SK-N-SH treated with all-trans-retinoic acid at 6 μM for 48 hours (cell line): ENCODE data around the gene RPAP3.

Experiments
- ATAC-seq: fragments of 200-7000 bp; cut with Tn5 transposase; 3 replicates; pipeline ENCODE4 v1.9.1; 2020; ENCODE audit warnings: mild to moderate bottlenecking, moderate library complexity
- ARNTL ChIP-seq: fragments of 450-650 bp; formaldehyde crosslinking; IDR thresholded peaks from 2 replicates; pipeline ENCODE4 v1.5.0; 2020; ENCODE audit warnings: low read depth, mild to moderate bottlenecking, moderate library complexity, borderline replicate concordance
- BACH2 ChIP-seq: fragments of 250-450 bp; sonication (Bioruptor Pico); IDR thresholded peaks from 2 replicates; pipeline ENCODE4 v1.9.0; 2021; ENCODE audit warnings: mild to moderate bottlenecking, borderline replicate concordance
- CSDC2 ChIP-seq: fragments of 250-450 bp; sonication (Bioruptor Pico); IDR thresholded peaks from 2 replicates; pipeline ENCODE4 v1.5.0; 2020; ENCODE audit warnings: mild to moderate bottlenecking, moderate library complexity
- ESRRG ChIP-seq: fragments of 250-450 bp; sonication (Bioruptor Pico); IDR thresholded peaks from 2 replicates; pipeline ENCODE4 v1.6.1; 2021; ENCODE audit warnings: mild to moderate bottlenecking
- GLIS3 ChIP-seq: fragments of 250-450 bp; sonication (Bioruptor Pico); IDR thresholded peaks from 2 replicates; pipeline ENCODE4 v1.5.0; 2020; ENCODE audit warnings: mild to moderate bottlenecking, moderate library complexity
- ISL1 ChIP-seq: fragments of 250-450 bp; sonication (Bioruptor Pico); IDR thresholded peaks from 2 replicates; pipeline ENCODE4 v2.1.2; 2022; ENCODE audit warnings: mild to moderate bottlenecking, moderate library complexity
- OSR1 ChIP-seq: fragments of 250-450 bp; sonication (Bioruptor Pico); IDR thresholded peaks from 2 replicates; pipeline ENCODE4 v1.8.0; 2022; ENCODE audit warnings: moderate library complexity, mild to moderate bottlenecking, inconsistent platforms
- PPARA ChIP-seq: fragments of 250-450 bp; sonication (Bioruptor Pico); IDR thresholded peaks from 2 replicates; pipeline ENCODE4 v1.5.0; 2020; ENCODE audit warnings: mild to moderate bottlenecking, borderline replicate concordance
- RARB ChIP-seq: fragments of 250-450 bp; sonication (Bioruptor Pico); IDR thresholded peaks from 2 replicates; pipeline ENCODE4 v1.8.0; 2021; ENCODE audit warnings: mild to moderate bottlenecking, moderate library complexity
- SNAI2 ChIP-seq: fragments of 250-450 bp; sonication (Bioruptor Pico); IDR thresholded peaks from 2 replicates; pipeline ENCODE4 v1.5.0; 2020; ENCODE audit warnings: mild to moderate bottlenecking, moderate library complexity
- TCF4 ChIP-seq: fragments of 250-450 bp; sonication (Bioruptor Pico); IDR thresholded peaks from 2 replicates; pipeline ENCODE4 v1.8.0; 2021; ENCODE audit warnings: mild to moderate bottlenecking, moderate library complexity, borderline replicate concordance
- ZC3H10 ChIP-seq: fragments of 250-450 bp; sonication (Bioruptor Pico); IDR thresholded peaks from 2 replicates; pipeline ENCODE4 v1.5.1; 2021; ENCODE audit warnings: mild to moderate bottlenecking, moderate library complexity
- ZFP30 ChIP-seq: fragments of 450-650 bp; formaldehyde crosslinking; IDR thresholded peaks from 2 replicates; pipeline ENCODE4 v1.5.0; 2022; ENCODE audit warnings: mild to moderate bottlenecking, moderate library complexity
- ZNF70 ChIP-seq: fragments of 450-650 bp; formaldehyde crosslinking; IDR thresholded peaks from 2 replicates; pipeline ENCODE4 v1.5.0; 2020; ENCODE audit warnings: mild to moderate bottlenecking, moderate library complexity
- ZNF8 ChIP-seq: fragments of 450-650 bp; formaldehyde crosslinking; IDR thresholded peaks from 2 replicates; pipeline ENCODE4 v1.5.0; 2020; ENCODE audit warnings: mild to moderate bottlenecking, moderate library complexity
- TF ChIP-seq, protein P1 (sequence below): fragments of 250-450 bp; sonication (Bioruptor Pico); IDR thresholded peaks from 2 replicates; pipeline ENCODE4 v1.5.0; 2020; ENCODE audit warnings: mild to moderate bottlenecking, moderate library complexity
- TF ChIP-seq, protein P2 (sequence below): fragments of 250-450 bp; sonication (Bioruptor Pico); IDR thresholded peaks from 2 replicates; pipeline ENCODE4 v1.5.1; 2021; ENCODE audit warnings: mild to moderate bottlenecking, moderate library complexity
- TF ChIP-seq, protein P3 (sequence below): fragments of 250-450 bp; sonication (Bioruptor Pico); IDR thresholded peaks from 2 replicates; pipeline ENCODE4 v1.5.1; 2020; ENCODE audit warnings: low read depth, mild to moderate bottlenecking, moderate library complexity
- TF ChIP-seq, protein P4 (sequence below): fragments of 250-450 bp; sonication (Bioruptor Pico); IDR thresholded peaks from 2 replicates; pipeline ENCODE4 v1.8.0; 2020; ENCODE audit warnings: mild to moderate bottlenecking, moderate library complexity, borderline replicate concordance

RPAP3 gene

DNA sequence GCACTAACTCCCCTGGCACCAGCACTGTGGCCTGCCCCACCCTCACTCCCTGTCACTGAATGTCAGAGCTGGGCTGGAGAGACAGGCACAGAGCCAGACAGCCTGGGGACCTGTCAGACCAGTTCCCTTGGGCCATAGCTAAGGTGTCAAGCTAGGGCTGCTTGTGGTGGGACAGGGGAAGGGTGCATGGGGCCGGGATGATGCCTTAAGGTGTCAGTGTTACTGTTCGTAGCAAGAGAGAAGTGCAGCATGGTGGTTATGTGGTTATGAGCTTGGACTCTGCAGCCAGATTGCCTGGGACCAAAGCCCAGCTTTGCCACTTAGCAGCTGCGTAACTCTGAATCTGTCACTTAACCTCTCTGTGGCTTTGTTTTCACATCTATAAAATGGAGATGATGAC lies 49.1 kb upstream of the RPAP3 start (continued):
- TF ChIP-seq, protein P1, sequence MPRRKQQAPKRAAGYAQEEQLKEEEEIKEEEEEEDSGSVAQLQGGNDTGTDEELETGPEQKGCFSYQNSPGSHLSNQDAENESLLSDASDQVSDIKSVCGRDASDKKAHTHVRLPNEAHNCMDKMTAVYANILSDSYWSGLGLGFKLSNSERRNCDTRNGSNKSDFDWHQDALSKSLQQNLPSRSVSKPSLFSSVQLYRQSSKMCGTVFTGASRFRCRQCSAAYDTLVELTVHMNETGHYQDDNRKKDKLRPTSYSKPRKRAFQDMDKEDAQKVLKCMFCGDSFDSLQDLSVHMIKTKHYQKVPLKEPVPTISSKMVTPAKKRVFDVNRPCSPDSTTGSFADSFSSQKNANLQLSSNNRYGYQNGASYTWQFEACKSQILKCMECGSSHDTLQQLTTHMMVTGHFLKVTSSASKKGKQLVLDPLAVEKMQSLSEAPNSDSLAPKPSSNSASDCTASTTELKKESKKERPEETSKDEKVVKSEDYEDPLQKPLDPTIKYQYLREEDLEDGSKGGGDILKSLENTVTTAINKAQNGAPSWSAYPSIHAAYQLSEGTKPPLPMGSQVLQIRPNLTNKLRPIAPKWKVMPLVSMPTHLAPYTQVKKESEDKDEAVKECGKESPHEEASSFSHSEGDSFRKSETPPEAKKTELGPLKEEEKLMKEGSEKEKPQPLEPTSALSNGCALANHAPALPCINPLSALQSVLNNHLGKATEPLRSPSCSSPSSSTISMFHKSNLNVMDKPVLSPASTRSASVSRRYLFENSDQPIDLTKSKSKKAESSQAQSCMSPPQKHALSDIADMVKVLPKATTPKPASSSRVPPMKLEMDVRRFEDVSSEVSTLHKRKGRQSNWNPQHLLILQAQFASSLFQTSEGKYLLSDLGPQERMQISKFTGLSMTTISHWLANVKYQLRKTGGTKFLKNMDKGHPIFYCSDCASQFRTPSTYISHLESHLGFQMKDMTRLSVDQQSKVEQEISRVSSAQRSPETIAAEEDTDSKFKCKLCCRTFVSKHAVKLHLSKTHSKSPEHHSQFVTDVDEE (CRISPR knock-in tag) = no peak
- TF ChIP-seq ZFP30 (CRISPR knock-in tag) = no peak

DNA sequence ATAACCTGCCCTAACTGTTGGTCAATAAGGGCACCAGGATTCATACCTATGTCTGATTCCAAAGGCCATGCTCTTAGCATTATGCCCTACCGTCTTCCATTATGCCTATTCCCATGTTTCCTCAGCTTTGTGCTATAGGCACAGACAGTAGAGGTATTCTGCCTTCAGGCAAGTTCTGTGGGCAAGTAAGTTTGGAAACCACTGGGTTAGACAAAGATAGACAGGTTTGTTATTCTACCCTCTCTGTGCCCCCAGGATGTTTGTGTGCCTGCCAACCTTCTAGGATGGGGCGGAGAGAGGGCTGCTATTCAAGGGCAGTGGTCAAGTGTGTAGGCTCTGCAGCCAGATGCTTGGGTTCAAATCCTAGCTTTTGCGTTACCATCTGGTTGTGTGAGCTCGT lies 48.3 kb upstream of the RPAP3 start:
- no peak for TF ChIP-seq SNAI2 (CRISPR knock-in tag)
- TF ChIP-seq, all 23 proteins: peak for 0
- ATAC-seq = no peak

DNA sequence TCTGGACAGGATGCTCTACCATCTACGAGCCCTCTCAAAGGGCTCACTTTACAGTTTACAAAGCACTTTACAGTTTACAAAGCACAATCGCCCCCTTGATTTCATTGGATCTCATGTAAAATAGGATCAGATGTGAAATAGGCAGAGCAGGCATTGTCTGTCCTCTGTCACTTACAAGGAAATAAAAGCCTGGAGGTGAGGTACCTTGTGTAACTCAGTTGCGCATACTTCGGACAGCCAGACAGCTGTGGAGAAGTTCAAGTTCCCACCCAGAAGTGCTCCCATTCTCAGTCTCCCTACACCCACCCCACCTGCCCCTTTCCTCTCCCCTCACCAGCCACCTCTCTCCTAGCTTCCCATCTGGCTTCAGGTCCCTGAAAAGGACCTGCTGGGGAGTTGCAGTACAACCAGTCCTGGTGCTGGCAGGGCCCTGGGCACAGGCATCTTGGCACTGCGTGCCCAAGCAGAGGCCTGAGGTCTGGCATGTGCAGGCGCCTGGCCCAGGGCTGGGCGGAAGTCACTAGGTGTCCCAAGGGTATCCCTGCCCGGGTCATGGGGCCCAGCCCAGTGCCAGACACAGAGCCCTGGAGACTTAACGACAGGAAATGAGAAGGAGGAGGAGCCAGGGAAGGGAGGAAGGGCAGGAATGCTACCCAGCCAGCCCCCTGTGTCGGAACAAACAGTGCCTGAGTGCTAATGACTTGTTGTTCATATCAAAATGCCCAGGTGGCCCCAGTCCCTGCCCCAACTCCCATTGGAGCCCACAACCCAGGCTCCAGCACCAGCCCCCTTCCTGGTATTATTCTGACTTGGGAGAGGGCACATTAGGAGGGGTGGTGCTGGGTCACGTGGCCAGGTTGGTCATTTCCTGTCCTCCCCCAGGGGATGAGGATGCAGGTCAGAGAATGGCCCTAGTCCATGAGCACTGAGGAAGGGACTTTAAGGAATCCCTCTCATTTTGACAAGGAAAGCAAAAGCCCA lies 47.5 kb upstream of the RPAP3 start:
- peak; percentile 49 for ATAC-seq
- TF ChIP-seq, protein P2, sequence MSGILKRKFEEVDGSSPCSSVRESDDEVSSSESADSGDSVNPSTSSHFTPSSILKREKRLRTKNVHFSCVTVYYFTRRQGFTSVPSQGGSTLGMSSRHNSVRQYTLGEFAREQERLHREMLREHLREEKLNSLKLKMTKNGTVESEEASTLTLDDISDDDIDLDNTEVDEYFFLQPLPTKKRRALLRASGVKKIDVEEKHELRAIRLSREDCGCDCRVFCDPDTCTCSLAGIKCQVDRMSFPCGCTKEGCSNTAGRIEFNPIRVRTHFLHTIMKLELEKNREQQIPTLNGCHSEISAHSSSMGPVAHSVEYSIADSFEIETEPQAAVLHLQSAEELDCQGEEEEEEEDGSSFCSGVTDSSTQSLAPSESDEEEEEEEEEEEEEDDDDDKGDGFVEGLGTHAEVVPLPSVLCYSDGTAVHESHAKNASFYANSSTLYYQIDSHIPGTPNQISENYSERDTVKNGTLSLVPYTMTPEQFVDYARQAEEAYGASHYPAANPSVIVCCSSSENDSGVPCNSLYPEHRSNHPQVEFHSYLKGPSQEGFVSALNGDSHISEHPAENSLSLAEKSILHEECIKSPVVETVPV = no peak
- TF ChIP-seq TCF4 (CRISPR knock-in tag) = peak; percentile 20; the same call in 1 of the 2 replicates

DNA sequence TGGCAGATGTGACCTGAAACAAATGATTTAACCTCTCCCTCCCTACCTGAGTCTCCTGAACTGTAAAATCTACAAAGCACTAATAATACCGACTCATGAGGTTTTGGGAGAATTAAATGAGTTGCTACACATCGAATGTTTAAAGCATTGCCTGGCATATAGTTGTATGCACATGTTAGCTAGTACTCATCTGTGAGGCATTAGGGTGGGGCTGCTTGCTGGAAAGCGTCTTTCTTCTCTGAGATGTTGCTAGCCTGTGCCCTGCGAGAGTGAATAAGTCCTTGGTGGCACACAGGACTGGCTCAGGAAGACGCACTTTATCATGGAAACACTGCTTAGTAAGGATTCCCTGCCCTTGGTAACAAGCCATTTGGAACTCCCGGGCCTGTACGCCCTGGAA lies 46.7 kb upstream of the RPAP3 start:
- no peak for TF ChIP-seq OSR1 (CRISPR knock-in tag)
- no peak for TF ChIP-seq SNAI2 (CRISPR knock-in tag)
- TF ChIP-seq BACH2 = no peak
- no peak for TF ChIP-seq RARB
- no peak for TF ChIP-seq PPARA (CRISPR knock-in tag)
- no peak for TF ChIP-seq ESRRG (CRISPR knock-in tag)
- no peak for TF ChIP-seq ZFP30 (CRISPR knock-in tag)
- no peak for TF ChIP-seq ZNF8
- no peak for TF ChIP-seq ZC3H10
- TF ChIP-seq, protein P1 (CRISPR knock-in tag) = no peak
- TF ChIP-seq, protein P3, sequence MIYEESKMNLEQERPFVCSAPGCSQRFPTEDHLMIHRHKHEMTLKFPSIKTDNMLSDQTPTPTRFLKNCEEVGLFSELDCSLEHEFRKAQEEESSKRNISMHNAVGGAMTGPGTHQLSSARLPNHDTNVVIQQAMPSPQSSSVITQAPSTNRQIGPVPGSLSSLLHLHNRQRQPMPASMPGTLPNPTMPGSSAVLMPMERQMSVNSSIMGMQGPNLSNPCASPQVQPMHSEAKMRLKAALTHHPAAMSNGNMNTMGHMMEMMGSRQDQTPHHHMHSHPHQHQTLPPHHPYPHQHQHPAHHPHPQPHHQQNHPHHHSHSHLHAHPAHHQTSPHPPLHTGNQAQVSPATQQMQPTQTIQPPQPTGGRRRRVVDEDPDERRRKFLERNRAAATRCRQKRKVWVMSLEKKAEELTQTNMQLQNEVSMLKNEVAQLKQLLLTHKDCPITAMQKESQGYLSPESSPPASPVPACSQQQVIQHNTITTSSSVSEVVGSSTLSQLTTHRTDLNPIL (CRISPR knock-in tag) = no peak
- TF ChIP-seq ARNTL (CRISPR knock-in tag) = no peak
- TF ChIP-seq CSDC2 (CRISPR knock-in tag) = no peak
- no peak for TF ChIP-seq GLIS3 (CRISPR knock-in tag)
- no peak for TF ChIP-seq ISL1 (CRISPR knock-in tag)
- TF ChIP-seq, protein P4, sequence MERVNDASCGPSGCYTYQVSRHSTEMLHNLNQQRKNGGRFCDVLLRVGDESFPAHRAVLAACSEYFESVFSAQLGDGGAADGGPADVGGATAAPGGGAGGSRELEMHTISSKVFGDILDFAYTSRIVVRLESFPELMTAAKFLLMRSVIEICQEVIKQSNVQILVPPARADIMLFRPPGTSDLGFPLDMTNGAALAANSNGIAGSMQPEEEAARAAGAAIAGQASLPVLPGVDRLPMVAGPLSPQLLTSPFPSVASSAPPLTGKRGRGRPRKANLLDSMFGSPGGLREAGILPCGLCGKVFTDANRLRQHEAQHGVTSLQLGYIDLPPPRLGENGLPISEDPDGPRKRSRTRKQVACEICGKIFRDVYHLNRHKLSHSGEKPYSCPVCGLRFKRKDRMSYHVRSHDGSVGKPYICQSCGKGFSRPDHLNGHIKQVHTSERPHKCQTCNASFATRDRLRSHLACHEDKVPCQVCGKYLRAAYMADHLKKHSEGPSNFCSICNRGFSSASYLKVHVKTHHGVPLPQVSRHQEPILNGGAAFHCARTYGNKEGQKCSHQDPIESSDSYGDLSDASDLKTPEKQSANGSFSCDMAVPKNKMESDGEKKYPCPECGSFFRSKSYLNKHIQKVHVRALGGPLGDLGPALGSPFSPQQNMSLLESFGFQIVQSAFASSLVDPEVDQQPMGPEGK (CRISPR knock-in tag) = no peak
- TF ChIP-seq ZNF70 (CRISPR knock-in tag) = no peak
- TF ChIP-seq, all 23 proteins: peak for 0
- ATAC-seq = peak; percentile 29; the same call in 2 of the 3 replicates
